ENCODE measurements around the gene WDR5.
A peak's percentile ranks its signal among the peaks of the same experiment; 100 is the strongest.

Gene WDR5

GRCh38 chr9:134193912-134194535 lies 58.1 kb downstream of the WDR5 start:
- intact Hi-C loops (cut with DNase I), result no loop called here
- peak in 4 of 10 donors; percentile 2 to 45 (median 28) for DNase-seq

GRCh38 chr9:134195558-134195957 lies 59.7 kb downstream of the WDR5 start:
- intact Hi-C loops (cut with DNase I), result no loop called here
- DNase-seq, result peak in 2 of 10 donors; percentile 15 to 61

GRCh38 chr9:134196911-134197310 lies 61.0 kb downstream of the WDR5 start:
- peak in 2 of 10 donors; percentile 45 to 57 for DNase-seq
- intact Hi-C loops (cut with DNase I), result no loop called here

- DNase-seq, result no peak
These were observed 62.9 kb downstream of the WDR5 start for GRCh38 chr9:134198791-134199190.

GRCh38 chr9:134200730-134201129 lies 64.8 kb downstream of the WDR5 start:
- intact Hi-C loops (cut with DNase I), result no loop called here
- no peak for DNase-seq

More at GRCh38 chr9:134198791-134199190, 62.9 kb downstream of the WDR5 start:
- intact Hi-C loops (cut with DNase I), result no loop called here

- intact Hi-C loops (cut with DNase I), result no loop called here
- DNase-seq, result no peak
These were observed 67.3 kb downstream of the WDR5 start for GRCh38 chr9:134203224-134203623.

GRCh38 chr9:134204041-134204440 lies 68.2 kb downstream of the WDR5 start:
- intact Hi-C loops (cut with DNase I), result no loop called here
- peak in 3 of 10 donors; percentile 18 to 58 (median 39) for DNase-seq

- intact Hi-C loops (cut with DNase I), result no loop called here
- DNase-seq, result peak in 4 of 10 donors; percentile 10 to 62 (median 41)
These were observed 69.2 kb downstream of the WDR5 start for GRCh38 chr9:134204991-134205578.

GRCh38 chr9:134205672-134206310 lies 69.9 kb downstream of the WDR5 start:
- intact Hi-C loops (cut with DNase I), result no loop called here

GRCh38 chr9:134206311-134207300 lies 70.7 kb downstream of the WDR5 start:
- peak in 4 of 10 donors; percentile 18 to 79 (median 50) for DNase-seq

More at GRCh38 chr9:134205672-134206310, 69.9 kb downstream of the WDR5 start:
- peak; percentile 48 to 96 (median 74) for DNase-seq

GRCh38 chr9:134208310-134208841 lies 72.5 kb downstream of the WDR5 start:
- peak in 5 of 10 donors; percentile 11 to 83 (median 73) for DNase-seq
- intact Hi-C loops (cut with DNase I), result no loop called here

More at GRCh38 chr9:134206311-134207300, 70.7 kb downstream of the WDR5 start:
- intact Hi-C loops (cut with DNase I), result no loop called here

GRCh38 chr9:134208981-134209725 lies 73.3 kb downstream of the WDR5 start:
- intact Hi-C loops (cut with DNase I), result no loop called here
- peak in 4 of 10 donors; percentile 4 to 66 (median 32) for DNase-seq
